Ascending aorta (tissue), 2 donors: ENCODE measurements around the gene SLC7A9. TPM values are rescaled to one million over a fixed set of nuclear protein-coding genes. Genes with fewer than 3 reads are reported as not detected.

ENCODE experiments used
- DNase-seq, 2 donors: peaks; one replicate each; pipeline ENCODE4 v3.0.0-alpha.2; 2019; ENCODE audit warnings: low spot score in 2 of 2
- H3K27ac ChIP-seq, 2 donors: fragments of 200-600 bp; sonication (generic); one replicate each; pipeline ENCODE4 v1.5.1; 2016 to 2017; ENCODE audit warnings: mild to moderate bottlenecking in 1 of 2
- H3K27me3 ChIP-seq: fragments of 200-600 bp; sonication (generic); one replicate; pipeline ENCODE4 v1.5.1; 2017
- H3K36me3 ChIP-seq, 2 donors: fragments of 200-600 bp; sonication (generic); one replicate each; pipeline ENCODE4 v1.5.1; 2016
- H3K4me1 ChIP-seq, 2 donors: fragments of 200-600 bp; sonication (generic); one replicate each; pipeline ENCODE4 v1.5.1; 2016 to 2017; ENCODE audit warnings: mild to moderate bottlenecking in 1 of 2
- H3K4me3 ChIP-seq, 2 donors: fragments of 200-600 bp; sonication (generic); one replicate each; pipeline ENCODE4 v1.5.1; 2016 to 2017; ENCODE audit warnings: mild to moderate bottlenecking in 1 of 2
- H3K9me3 ChIP-seq, 2 donors: fragments of 200-600 bp; sonication (generic); one replicate each; pipeline ENCODE4 v1.5.1; 2016
- intact Hi-C: fragments of 100-400 bp; cut with DNase I; formaldehyde crosslinking; loops from one replicate; pipeline ENCODE4 v1.15.1; 2023
- total RNA-seq: library from RNA; depleted of rRNA; stranded (reverse); fragments of >200 nt; gene quantifications from one replicate; pipeline ENCODE4 v1.1.0, GENCODE V29; 2016
- TF ChIP-seq, protein P1 (sequence below), 3 experiments: fragments of 200-600 bp in 2 of 3; fragments of 450-650 bp in 1 of 3; sonication (generic) in 2 of 3; IDR thresholded peaks; one replicate each; pipeline ENCODE4 v1.5.1; 2016 to 2019; ENCODE audit warnings: antibody characterized with exemption in 3 of 3, mild to moderate bottlenecking in 1 of 3, moderate library complexity in 1 of 3

Gene SLC7A9
- total RNA-seq, 1 donor from 2014 or later = not detected

- no peaks in the 10 kb centered on the region for H3K4me1 ChIP-seq
- H3K36me3 ChIP-seq = peaks cover 0 to 9% of the 10 kb centered on the region in 2 donors
- no peak overlapping the region for H3K4me3 ChIP-seq
- no peaks in the 10 kb centered on the region for H3K9me3 ChIP-seq
- no peak for DNase-seq
- no peaks in the 10 kb centered on the region for H3K27me3 ChIP-seq
- intact Hi-C loops = no loop called here
- H3K27ac ChIP-seq = no peak overlapping the region
- TF ChIP-seq, protein P1, sequence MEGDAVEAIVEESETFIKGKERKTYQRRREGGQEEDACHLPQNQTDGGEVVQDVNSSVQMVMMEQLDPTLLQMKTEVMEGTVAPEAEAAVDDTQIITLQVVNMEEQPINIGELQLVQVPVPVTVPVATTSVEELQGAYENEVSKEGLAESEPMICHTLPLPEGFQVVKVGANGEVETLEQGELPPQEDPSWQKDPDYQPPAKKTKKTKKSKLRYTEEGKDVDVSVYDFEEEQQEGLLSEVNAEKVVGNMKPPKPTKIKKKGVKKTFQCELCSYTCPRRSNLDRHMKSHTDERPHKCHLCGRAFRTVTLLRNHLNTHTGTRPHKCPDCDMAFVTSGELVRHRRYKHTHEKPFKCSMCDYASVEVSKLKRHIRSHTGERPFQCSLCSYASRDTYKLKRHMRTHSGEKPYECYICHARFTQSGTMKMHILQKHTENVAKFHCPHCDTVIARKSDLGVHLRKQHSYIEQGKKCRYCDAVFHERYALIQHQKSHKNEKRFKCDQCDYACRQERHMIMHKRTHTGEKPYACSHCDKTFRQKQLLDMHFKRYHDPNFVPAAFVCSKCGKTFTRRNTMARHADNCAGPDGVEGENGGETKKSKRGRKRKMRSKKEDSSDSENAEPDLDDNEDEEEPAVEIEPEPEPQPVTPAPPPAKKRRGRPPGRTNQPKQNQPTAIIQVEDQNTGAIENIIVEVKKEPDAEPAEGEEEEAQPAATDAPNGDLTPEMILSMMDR (IDR thresholded peaks at IDR 0.05) = no peak
Measured at GRCh38 chr19:32824916-32825608, 44.5 kb downstream of the SLC7A9 start.

GRCh38 chr19:32824191-32824751, 45.3 kb downstream of the SLC7A9 start:
- TF ChIP-seq, protein P1 (IDR thresholded peaks at IDR 0.05) = no peak
- H3K4me3 ChIP-seq = no peak overlapping the region
- H3K9me3 ChIP-seq = no peaks in the 10 kb centered on the region
- H3K36me3 ChIP-seq = peaks cover 0 to 5% of the 10 kb centered on the region in 2 donors
- H3K27ac ChIP-seq = no peak overlapping the region
- DNase-seq = no peak
- H3K4me1 ChIP-seq = no peaks in the 10 kb centered on the region
- intact Hi-C loops = no loop called here
- H3K27me3 ChIP-seq = no peaks in the 10 kb centered on the region

DNA sequence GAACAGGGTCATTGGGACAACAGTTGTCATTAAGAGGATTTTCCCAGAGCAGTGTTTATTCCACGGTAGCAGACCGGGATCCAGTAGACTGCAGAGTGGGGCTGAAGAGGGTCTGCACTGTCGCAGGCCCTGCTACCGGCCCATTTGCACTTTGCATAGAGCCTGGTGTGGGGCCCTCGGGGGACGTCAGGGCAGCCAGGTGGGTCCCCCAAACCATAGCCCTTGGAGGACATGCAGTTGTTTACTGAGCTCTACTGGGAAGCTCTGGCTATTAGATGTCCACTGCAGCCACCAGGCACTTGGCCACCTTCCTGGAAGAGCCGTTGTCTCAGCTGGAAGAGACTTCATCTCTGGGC, 45.8 kb downstream of the SLC7A9 start:
- Histone ChIP-seq H3K4me3 (no peak overlapping the region), H3K27ac (no peak overlapping the region), H3K9me3 (no peaks in the 10 kb centered on the region), H3K36me3 (no peaks in the 10 kb centered on the region), H3K27me3 (no peaks in the 10 kb centered on the region), H3K4me1 (no peaks in the 10 kb centered on the region)
- TF ChIP-seq, protein P1 (IDR thresholded peaks at IDR 0.05) = no peak
- no peak for DNase-seq
- intact Hi-C loops = no loop called here

GRCh38 chr19:32822916-32823746, 46.4 kb downstream of the SLC7A9 start:
- intact Hi-C loops = no loop called here
- no peak overlapping the region for H3K27ac ChIP-seq
- no peaks in the 10 kb centered on the region for H3K9me3 ChIP-seq
- no peak for DNase-seq
- no peaks in the 10 kb centered on the region for H3K36me3 ChIP-seq
- no peaks in the 10 kb centered on the region for H3K4me1 ChIP-seq
- no peak overlapping the region for H3K4me3 ChIP-seq
- no peaks in the 10 kb centered on the region for H3K27me3 ChIP-seq
- TF ChIP-seq, protein P1 (IDR thresholded peaks at IDR 0.05) = no peak

DNA sequence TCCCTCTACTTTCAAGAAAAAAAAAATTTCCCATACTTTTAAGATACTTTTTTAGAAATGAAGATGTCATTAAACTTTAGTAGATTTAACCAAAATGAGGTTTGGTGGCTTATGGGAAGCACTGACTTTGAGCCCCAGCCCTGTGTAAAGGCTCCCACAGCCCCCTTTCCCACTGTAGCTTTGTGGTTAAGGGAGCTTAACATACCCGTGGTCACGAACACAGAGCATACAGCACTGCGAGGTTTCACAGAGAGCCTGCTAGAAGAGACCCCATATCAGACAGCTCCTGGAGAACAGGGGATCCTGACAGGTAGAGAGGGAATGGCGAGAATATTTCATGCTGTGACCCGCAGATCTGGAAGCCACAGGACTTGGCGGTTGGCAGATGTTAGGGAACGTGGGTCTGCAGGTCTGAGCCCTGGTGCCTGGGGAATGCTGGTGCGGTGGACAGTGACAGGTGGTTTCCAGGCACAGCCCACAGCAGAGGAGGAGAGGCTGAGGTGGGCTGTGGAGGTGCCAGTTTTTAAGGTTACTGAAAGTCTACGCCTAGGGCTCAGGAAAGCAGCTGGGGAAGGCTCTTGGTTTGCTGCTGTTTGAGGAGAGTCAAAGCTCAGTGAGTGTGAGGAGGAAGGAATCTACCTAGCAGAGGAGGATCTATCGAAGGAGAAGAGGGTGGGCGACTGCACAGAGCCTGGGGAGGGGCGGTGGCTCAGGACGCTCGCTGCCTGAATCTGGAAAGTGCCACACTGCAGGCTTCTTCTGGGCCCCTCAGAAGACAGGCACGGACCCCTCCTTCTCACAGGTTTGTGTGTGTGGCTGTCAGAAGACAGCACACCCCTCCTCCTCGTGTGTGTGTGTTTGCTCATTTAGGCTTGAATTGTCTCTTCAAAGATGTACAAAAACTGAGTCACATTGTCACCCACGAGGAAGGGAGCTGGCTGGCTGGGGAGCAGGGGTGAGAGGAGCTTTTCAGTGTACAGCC, 49.9 kb downstream of the SLC7A9 start:
- intact Hi-C loops = no loop called here
- DNase-seq = no peak
- Histone ChIP-seq H3K9me3 (no peaks in the 10 kb centered on the region), H3K27me3 (no peaks in the 10 kb centered on the region), H3K4me1 (no peaks in the 10 kb centered on the region), H3K4me3 (no peak overlapping the region), H3K27ac (no peak overlapping the region), H3K36me3 (no peaks in the 10 kb centered on the region)
- TF ChIP-seq, protein P1 (IDR thresholded peaks at IDR 0.05) = no peak
